ENCODE data around the gene GOT2.
A peak's percentile ranks its signal among the peaks of the same experiment; 100 is the strongest.

DNA sequence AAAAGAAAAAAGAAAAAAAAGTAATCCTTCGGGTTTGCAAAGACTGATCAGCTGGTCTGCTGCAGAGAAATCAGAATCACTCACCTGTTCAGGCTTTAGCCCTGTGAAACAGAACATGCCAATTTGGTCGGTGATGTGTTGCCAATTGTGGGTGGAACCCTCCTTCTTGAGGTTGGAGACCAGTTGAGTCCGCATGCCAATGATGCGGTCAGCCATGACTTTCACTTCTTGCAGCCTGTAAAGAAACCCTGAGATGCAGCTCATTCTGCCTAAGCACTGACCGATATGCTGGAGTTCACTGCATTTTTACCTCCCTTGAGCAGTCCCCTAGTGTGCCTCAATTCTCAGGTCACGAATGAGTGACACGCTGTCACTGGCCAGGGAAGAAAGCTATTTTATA, 24.8 kb downstream of the GOT2 start:
- TF ChIP-seq TAF1 (IDR thresholded peaks at IDR 0.05; ENCODE audit: borderline replicate concordance, low read depth, low read length) (no peak), POLR2AphosphoS5 (IDR thresholded peaks at IDR 0.05; ENCODE audit: low read depth, low read length) (no peak), POLR2A (IDR thresholded peaks at IDR 0.05; ENCODE audit: low read depth, low read length) (0 out of 2 replicates have a peak, but pooled peaks have one; percentile 18)

Measured in GM12892 (cell line).